ENCODE data around the gene GUCA1C. TPM values are rescaled to one million over a fixed set of nuclear protein-coding genes. Genes with fewer than 3 reads are reported as not detected.

Gene GUCA1C
- total and polyA plus RNA-seq, 2 donors (not counting 3 experiments of a cell fraction or from before 2014, with no cell fraction given), result not detected

- DNase-seq (ENCODE audit: low read depth, low spot score) (no peak), FAIRE-seq (no peak)
- dilution Hi-C loops (cut with MboI; ENCODE audit: extremely low pct_ligation_motif_present, low sequenced_read_pairs), result no loop called here
- Histone ChIP-seq H3K79me2 (ENCODE audit: control insufficient read depth, insufficient read depth, low read length) (no peaks in the 10 kb centered on the region), H3K4me1 (ENCODE audit: control insufficient read depth, extremely low read depth, insufficient read depth, low read length) (no peaks in the 10 kb centered on the region), H3K9ac (replicated peaks; ENCODE audit: extremely low read depth, insufficient read depth, low read length) (no peak overlapping the region), H3K27ac (ENCODE audit: insufficient read depth, low read depth, low read length) (no peak overlapping the region), H4K20me1 (replicated peaks; ENCODE audit: control insufficient read depth, extremely low read depth, insufficient read depth, low read length) (no peaks in the 10 kb centered on the region), H3K4me3 (replicated peaks in 1 of 3; ENCODE audit: insufficient read depth in 1 of 3, low read depth in 1 of 3, low read length in 3 of 3) (no peak overlapping the region), H3K27me3 (ENCODE audit: control insufficient read depth in 2 of 2, insufficient read depth in 2 of 2, low read length in 2 of 2) (no peaks in the 10 kb centered on the region), H2AFZ (ENCODE audit: low read depth, low read length) (no peak overlapping the region), H3K4me2 (ENCODE audit: insufficient read depth, low read length) (no peak overlapping the region), H3K9me3 (replicated peaks; ENCODE audit: control insufficient read depth, insufficient read depth, low read length) (no peaks in the 10 kb centered on the region), H3K9me1 (replicated peaks; ENCODE audit: control insufficient read depth, extremely low read depth, insufficient read depth, low read length) (no peaks in the 10 kb centered on the region), H3K36me3 (ENCODE audit: control insufficient read depth in 2 of 2, extremely low read depth in 1 of 2, insufficient read depth in 2 of 2, low read length in 2 of 2) (no peaks in the 10 kb centered on the region)
- CTCF ChIA-PET, result interaction anchor here (1.5 kb wide), 1 partner anchor 237 kb away, joined by 3 read pairs; no protein-coding TSS in a partner anchor
- POLR2A ChIA-PET, result no interaction called here
- intact Hi-C loops (cut with micrococcal nuclease), result no loop called here
- TF ChIP-seq POLR2A (IDR thresholded peaks at IDR 0.05; ENCODE audit: low read depth, low read length) (no peak), JUN (IDR thresholded peaks at IDR 0.05; ENCODE audit: borderline replicate concordance, insufficient read depth, insufficient read length, low read depth) (no peak), POLR2AphosphoS5 (IDR thresholded peaks at IDR 0.05; ENCODE audit: insufficient read depth, low read depth, low read length) (no peak), CTCF (IDR thresholded peaks at IDR 0.05; ENCODE audit: extremely low read depth in 1 of 2, insufficient read depth in 1 of 2, low read depth in 1 of 2, low read length in 2 of 2) (no peak), GATA2 (IDR thresholded peaks at IDR 0.05; ENCODE audit: insufficient read depth, insufficient read length, low read depth, low read length) (no peak), MYC (IDR thresholded peaks at IDR 0.05; ENCODE audit: low read depth, low read length) (no peak), EZH2 (IDR thresholded peaks at IDR 0.05; ENCODE audit: borderline replicate concordance, low read depth, low read length, severe bottlenecking) (no peak), MAX (IDR thresholded peaks at IDR 0.05; ENCODE audit: insufficient read depth, insufficient read length) (no peak), FOS (IDR thresholded peaks at IDR 0.05; ENCODE audit: borderline replicate concordance, insufficient read depth, low read length) (no peak)
- no TSS peak for BruUV-seq (replicated peaks)
These were observed 54.1 kb downstream of the GUCA1C start for GRCh38 chr3:108899530-108899929.
